WTC11 (cell line): Measurements from ENCODE around the gene CPOX. TPM values are rescaled to one million over a fixed set of nuclear protein-coding genes. Genes with fewer than 3 reads are reported as not detected.

Experiments
- ATAC-seq: fragments of 200-7000 bp; cut with Tn5 transposase; 2 replicates; pipeline ENCODE4 v1.10.0; 2021; ENCODE audit warnings: mild to moderate bottlenecking, moderate library complexity
- CTCF ChIA-PET: fragments of 300-600 bp; sonication (Branson Sonifier 250); formaldehyde crosslinking; loops from one replicate; lab custom pipeline; 2021; ENCODE audit warnings: antibody characterized with exemption; lab: Charles Lee
- POLR2A ChIA-PET: fragments of 350-600 bp; sonication (Branson Sonifier 250); formaldehyde crosslinking; loops from one replicate; lab custom pipeline; 2021; ENCODE audit warnings: antibody characterized with exemption; lab: Charles Lee
- DNase-seq: peaks from one replicate; pipeline ENCODE4 v3.0.0; 2021; ENCODE audit warnings: low spot score
- H3K27ac Mint-ChIP-seq: 2 replicates; pipeline ENCODE4 v1.8.0; 2021; ENCODE audit warnings: mixed read lengths
- H3K27me3 Mint-ChIP-seq: 2 replicates; pipeline ENCODE4 v1.8.0; 2021; ENCODE audit warnings: low read depth, mild to moderate bottlenecking, moderate library complexity, mixed read lengths
- H3K36me3 Mint-ChIP-seq: 2 replicates; pipeline ENCODE4 v1.8.0; 2021; ENCODE audit warnings: mixed read lengths
- H3K4me1 Mint-ChIP-seq: 2 replicates; pipeline ENCODE4 v1.8.0; 2022; ENCODE audit warnings: mixed read lengths
- H3K4me3 Mint-ChIP-seq: 2 replicates; pipeline ENCODE4 v1.8.0; 2021; ENCODE audit warnings: mild to moderate bottlenecking, moderate library complexity, mixed read lengths
- H3K9me3 Mint-ChIP-seq: 2 replicates; pipeline ENCODE4 v1.8.0; 2021; ENCODE audit warnings: mixed read lengths
- AFF4 ChIP-seq: sonication (generic); formaldehyde crosslinking; IDR thresholded peaks from 2 replicates; pipeline ENCODE4 v1.8.1; 2023; ENCODE audit warnings: mild to moderate bottlenecking, missing genetic modification reagents, borderline replicate concordance
- ATF3 ChIP-seq: sonication (generic); formaldehyde crosslinking; conservative IDR thresholded peaks from 2 replicates; pipeline ENCODE4 v1.8.1; 2022; ENCODE audit warnings: mild to moderate bottlenecking, missing genetic modification reagents
- CREM ChIP-seq: sonication (generic); formaldehyde crosslinking; IDR thresholded peaks from 2 replicates; pipeline ENCODE4 v1.8.1; 2022; ENCODE audit warnings: mild to moderate bottlenecking, missing genetic modification reagents, moderate library complexity
- ESRRA ChIP-seq: sonication (generic); formaldehyde crosslinking; IDR thresholded peaks from 2 replicates; pipeline ENCODE4 v1.8.1; 2022; ENCODE audit warnings: mild to moderate bottlenecking, missing genetic modification reagents, borderline replicate concordance
- FOXJ3 ChIP-seq: sonication (generic); formaldehyde crosslinking; IDR thresholded peaks from 2 replicates; pipeline ENCODE4 v1.9.0; 2021; ENCODE audit warnings: missing genetic modification reagents, mild to moderate bottlenecking, borderline replicate concordance
- GTF2I ChIP-seq: fragments of 250-450 bp; sonication (Bioruptor Pico); conservative IDR thresholded peaks from 2 replicates; pipeline ENCODE4 v1.4.0; 2021; ENCODE audit warnings: mild to moderate bottlenecking
- SMAD3 ChIP-seq: sonication (generic); formaldehyde crosslinking; IDR thresholded peaks from 2 replicates; pipeline ENCODE4 v1.8.0; 2022; ENCODE audit warnings: missing genetic modification reagents, mild to moderate bottlenecking, borderline replicate concordance
- TP53 ChIP-seq: sonication (generic); formaldehyde crosslinking; IDR thresholded peaks from 2 replicates; pipeline ENCODE4 v1.8.1; 2023; ENCODE audit warnings: mild to moderate bottlenecking, missing genetic modification reagents
- ZNF138 ChIP-seq: sonication (generic); formaldehyde crosslinking; conservative IDR thresholded peaks from 2 replicates; pipeline ENCODE4 v1.8.1; 2022; ENCODE audit warnings: mild to moderate bottlenecking, moderate library complexity, missing genetic modification reagents
- ZNF263 ChIP-seq: sonication (generic); formaldehyde crosslinking; IDR thresholded peaks from 2 replicates; pipeline ENCODE4 v1.8.1; 2022; ENCODE audit warnings: low read depth, mild to moderate bottlenecking, moderate library complexity, missing genetic modification reagents
- ZNF425 ChIP-seq: fragments of 250-450 bp; sonication (Bioruptor Pico); conservative IDR thresholded peaks from 2 replicates; pipeline ENCODE4 v1.9.0; 2021; ENCODE audit warnings: mild to moderate bottlenecking
- ZNF671 ChIP-seq: fragments of 250-450 bp; sonication (Bioruptor Pico); IDR thresholded peaks from 2 replicates; pipeline ENCODE4 v1.8.0; 2021; ENCODE audit warnings: mild to moderate bottlenecking
- total RNA-seq: library from RNA; stranded (reverse); gene quantifications from 3 replicates; pipeline ENCODE4 v1.2.3, GENCODE V29; 2021
- TF ChIP-seq, protein P1 (sequence below): sonication (generic); formaldehyde crosslinking; IDR thresholded peaks from 2 replicates; pipeline ENCODE4 v1.8.1; 2022; ENCODE audit warnings: low read depth, mild to moderate bottlenecking, moderate library complexity, missing genetic modification reagents, borderline replicate concordance
- TF ChIP-seq, protein P2 (sequence below): fragments of 200-600 bp; IDR thresholded peaks from 2 replicates; pipeline ENCODE4 v1.8.0; 2022; ENCODE audit warnings: antibody characterized with exemption

Gene CPOX
- total RNA-seq, 1 experiment from 2014 or later: 33.4 TPM

- POLR2A ChIA-PET: no interaction called here
- Mint-ChIP-seq H3K36me3 (no peaks in the 10 kb centered on the region), H3K27me3 (no peaks in the 10 kb centered on the region), H3K4me1 (peaks cover 2% of the 10 kb centered on the region; the same call in 1 of the 2 replicates), H3K4me3 (no peak overlapping the region), H3K27ac (no peak overlapping the region), H3K9me3 (no peaks in the 10 kb centered on the region; the same call in 1 of the 2 replicates)
- no peak for TF ChIP-seq AFF4 (CRISPR knock-in tag)
- no peak for ATAC-seq
- DNase-seq: no peak
- CTCF ChIA-PET: no interaction called here
These were observed 38.8 kb downstream of the CPOX start for GRCh38 chr3:98554580-98554979.

DNA sequence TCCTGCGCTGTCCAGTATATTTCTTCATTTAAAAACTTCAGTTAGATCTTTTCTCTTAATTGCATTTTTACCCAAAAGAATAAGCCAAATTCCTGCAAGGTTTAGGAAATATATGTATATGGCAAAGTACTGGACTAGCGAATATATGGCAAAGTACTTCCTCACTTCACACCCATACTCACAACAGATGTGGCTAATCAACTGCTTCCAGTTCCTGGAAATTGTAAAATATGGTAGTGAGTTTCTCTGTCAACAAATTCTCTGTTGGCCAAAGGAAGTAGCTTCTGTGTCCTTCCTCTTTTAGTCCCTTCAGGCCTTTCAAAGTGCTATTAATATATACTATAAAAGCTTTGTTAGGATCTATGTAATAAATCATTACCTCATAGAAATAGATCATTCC, 39.7 kb downstream of the CPOX start:
- no peaks in the 10 kb centered on the region for H3K27me3 Mint-ChIP-seq
- TF ChIP-seq ZNF263 (CRISPR knock-in tag): no peak
- TF ChIP-seq CREM (CRISPR knock-in tag): no peak
- no peak for TF ChIP-seq ATF3
- TF ChIP-seq, protein P1, sequence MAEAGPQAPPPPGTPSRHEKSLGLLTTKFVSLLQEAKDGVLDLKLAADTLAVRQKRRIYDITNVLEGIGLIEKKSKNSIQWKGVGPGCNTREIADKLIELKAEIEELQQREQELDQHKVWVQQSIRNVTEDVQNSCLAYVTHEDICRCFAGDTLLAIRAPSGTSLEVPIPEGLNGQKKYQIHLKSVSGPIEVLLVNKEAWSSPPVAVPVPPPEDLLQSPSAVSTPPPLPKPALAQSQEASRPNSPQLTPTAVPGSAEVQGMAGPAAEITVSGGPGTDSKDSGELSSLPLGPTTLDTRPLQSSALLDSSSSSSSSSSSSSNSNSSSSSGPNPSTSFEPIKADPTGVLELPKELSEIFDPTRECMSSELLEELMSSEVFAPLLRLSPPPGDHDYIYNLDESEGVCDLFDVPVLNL: no peak
- TF ChIP-seq GTF2I (CRISPR knock-in tag): no peak
- TF ChIP-seq, protein P2, sequence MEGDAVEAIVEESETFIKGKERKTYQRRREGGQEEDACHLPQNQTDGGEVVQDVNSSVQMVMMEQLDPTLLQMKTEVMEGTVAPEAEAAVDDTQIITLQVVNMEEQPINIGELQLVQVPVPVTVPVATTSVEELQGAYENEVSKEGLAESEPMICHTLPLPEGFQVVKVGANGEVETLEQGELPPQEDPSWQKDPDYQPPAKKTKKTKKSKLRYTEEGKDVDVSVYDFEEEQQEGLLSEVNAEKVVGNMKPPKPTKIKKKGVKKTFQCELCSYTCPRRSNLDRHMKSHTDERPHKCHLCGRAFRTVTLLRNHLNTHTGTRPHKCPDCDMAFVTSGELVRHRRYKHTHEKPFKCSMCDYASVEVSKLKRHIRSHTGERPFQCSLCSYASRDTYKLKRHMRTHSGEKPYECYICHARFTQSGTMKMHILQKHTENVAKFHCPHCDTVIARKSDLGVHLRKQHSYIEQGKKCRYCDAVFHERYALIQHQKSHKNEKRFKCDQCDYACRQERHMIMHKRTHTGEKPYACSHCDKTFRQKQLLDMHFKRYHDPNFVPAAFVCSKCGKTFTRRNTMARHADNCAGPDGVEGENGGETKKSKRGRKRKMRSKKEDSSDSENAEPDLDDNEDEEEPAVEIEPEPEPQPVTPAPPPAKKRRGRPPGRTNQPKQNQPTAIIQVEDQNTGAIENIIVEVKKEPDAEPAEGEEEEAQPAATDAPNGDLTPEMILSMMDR: no peak
- no peak for TF ChIP-seq ESRRA (CRISPR knock-in tag)
- no peak for TF ChIP-seq ZNF425
- TF ChIP-seq SMAD3 (CRISPR knock-in tag): no peak
- TF ChIP-seq FOXJ3: no peak
- TF ChIP-seq ZNF671 (CRISPR knock-in tag): no peak
- no peak for TF ChIP-seq ZNF138 (CRISPR knock-in tag)
- no peak for TF ChIP-seq TP53 (CRISPR knock-in tag)
- TF ChIP-seq, all 79 proteins: peak for 0
- Mint-ChIP-seq H3K4me3 (no peak overlapping the region), H3K4me1 (peaks cover 5% of the 10 kb centered on the region; the same call in 1 of the 2 replicates), H3K36me3 (no peaks in the 10 kb centered on the region), H3K9me3 (no peaks in the 10 kb centered on the region), H3K27ac (no peak overlapping the region)
- ChIA-PET CTCF (no interaction called here), POLR2A (no interaction called here)
- ATAC-seq: no peak
- DNase-seq: no peak
